Osteocyte (in vitro differentiated cells): ENCODE data around the gene MKRN2OS. TPM values are rescaled to one million over a fixed set of nuclear protein-coding genes. Genes with fewer than 3 reads are reported as not detected.

ENCODE experiments used
- DNase-seq: peaks from one replicate; pipeline ENCODE4 v3.0.0; 2021; ENCODE audit warnings: mixed read lengths; ENCODE audit not compliant: unreplicated experiment; ENCODE audit errors: extremely low spot score
- H3K27ac Mint-ChIP-seq: one replicate; pipeline ENCODE4 v1.8.0; 2021; ENCODE audit warnings: mild to moderate bottlenecking, mixed read lengths; ENCODE audit not compliant: unreplicated experiment
- H3K27me3 Mint-ChIP-seq: one replicate; pipeline ENCODE4 v1.8.0; 2021; ENCODE audit warnings: mixed read lengths; ENCODE audit not compliant: unreplicated experiment
- H3K36me3 Mint-ChIP-seq: one replicate; pipeline ENCODE4 v1.8.0; 2021; ENCODE audit warnings: mixed read lengths; ENCODE audit not compliant: unreplicated experiment
- H3K4me1 Mint-ChIP-seq: one replicate; pipeline ENCODE4 v1.8.0; 2021; ENCODE audit warnings: mixed read lengths; ENCODE audit not compliant: unreplicated experiment
- H3K4me3 Mint-ChIP-seq: one replicate; pipeline ENCODE4 v1.8.0; 2021; ENCODE audit warnings: mild to moderate bottlenecking, moderate library complexity, mixed read lengths; ENCODE audit not compliant: unreplicated experiment
- H3K9me3 Mint-ChIP-seq: one replicate; pipeline ENCODE4 v1.8.0; 2021; ENCODE audit warnings: mixed read lengths; ENCODE audit not compliant: unreplicated experiment
- total RNA-seq: library from RNA; stranded (reverse); gene quantifications from 2 replicates; pipeline ENCODE4 v1.2.1, GENCODE V29; 2021
- TF ChIP-seq, protein P1 (sequence below): fragments of 200-600 bp; sonication (generic); IDR thresholded peaks from 2 replicates; pipeline ENCODE4 v1.5.0; 2021; ENCODE audit warnings: antibody characterized with exemption, mild to moderate bottlenecking, moderate library complexity

MKRN2OS gene
- total RNA-seq, 1 donor from 2014 or later, result not detected

DNA sequence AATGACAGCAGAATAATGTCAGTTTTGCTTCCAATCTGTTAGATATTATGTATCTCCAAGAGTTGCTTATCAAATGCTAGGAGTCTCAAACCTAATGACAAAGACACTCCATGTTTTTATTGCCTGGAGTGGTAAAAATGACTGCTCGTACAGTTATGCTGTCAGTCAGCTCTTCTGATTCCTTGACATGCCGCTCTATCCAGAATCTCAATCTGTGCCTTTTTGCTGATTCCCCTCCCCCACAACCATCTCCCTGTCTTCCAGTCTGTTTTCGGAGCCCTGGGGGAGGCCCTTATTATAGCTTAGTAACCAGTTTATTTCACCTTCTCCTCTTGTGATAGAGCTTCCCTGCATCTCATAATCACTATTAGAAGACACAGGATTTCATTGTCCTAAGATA lies 14.2 kb upstream of the MKRN2OS start:
- Mint-ChIP-seq H3K36me3 (no peaks in the 10 kb centered on the region), H3K4me3 (no peak overlapping the region), H3K27me3 (no peaks in the 10 kb centered on the region), H3K4me1 (peaks cover 50% of the 10 kb centered on the region), H3K27ac (no peak overlapping the region), H3K9me3 (no peaks in the 10 kb centered on the region)
- TF ChIP-seq, protein P1, sequence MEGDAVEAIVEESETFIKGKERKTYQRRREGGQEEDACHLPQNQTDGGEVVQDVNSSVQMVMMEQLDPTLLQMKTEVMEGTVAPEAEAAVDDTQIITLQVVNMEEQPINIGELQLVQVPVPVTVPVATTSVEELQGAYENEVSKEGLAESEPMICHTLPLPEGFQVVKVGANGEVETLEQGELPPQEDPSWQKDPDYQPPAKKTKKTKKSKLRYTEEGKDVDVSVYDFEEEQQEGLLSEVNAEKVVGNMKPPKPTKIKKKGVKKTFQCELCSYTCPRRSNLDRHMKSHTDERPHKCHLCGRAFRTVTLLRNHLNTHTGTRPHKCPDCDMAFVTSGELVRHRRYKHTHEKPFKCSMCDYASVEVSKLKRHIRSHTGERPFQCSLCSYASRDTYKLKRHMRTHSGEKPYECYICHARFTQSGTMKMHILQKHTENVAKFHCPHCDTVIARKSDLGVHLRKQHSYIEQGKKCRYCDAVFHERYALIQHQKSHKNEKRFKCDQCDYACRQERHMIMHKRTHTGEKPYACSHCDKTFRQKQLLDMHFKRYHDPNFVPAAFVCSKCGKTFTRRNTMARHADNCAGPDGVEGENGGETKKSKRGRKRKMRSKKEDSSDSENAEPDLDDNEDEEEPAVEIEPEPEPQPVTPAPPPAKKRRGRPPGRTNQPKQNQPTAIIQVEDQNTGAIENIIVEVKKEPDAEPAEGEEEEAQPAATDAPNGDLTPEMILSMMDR, result no peak
- no peak for DNase-seq

DNA sequence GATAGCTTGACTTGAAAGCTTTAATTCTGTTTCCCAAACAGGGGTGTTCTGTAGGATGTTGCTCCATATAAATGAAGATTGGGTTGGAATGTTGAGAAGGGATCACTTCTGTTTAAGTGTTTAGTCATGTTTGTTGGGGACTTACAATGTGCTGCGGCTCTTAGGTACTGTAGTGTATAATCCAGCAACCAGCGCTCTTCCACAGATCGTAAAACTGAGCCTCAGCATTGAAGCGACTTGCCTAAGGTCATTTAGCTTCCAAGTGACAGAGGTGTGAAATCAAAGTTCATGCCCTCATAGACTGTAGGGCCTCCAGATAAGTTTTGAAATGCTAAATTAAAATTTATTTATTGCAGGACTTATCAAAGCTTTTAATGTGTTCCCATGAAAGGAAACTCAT lies 13.4 kb upstream of the MKRN2OS start:
- no peaks in the 10 kb centered on the region for H3K36me3 Mint-ChIP-seq
- TF ChIP-seq, protein P1, result no peak
- DNase-seq, result no peak
- peak overlapping the region; percentile 90 for H3K4me3 Mint-ChIP-seq
- H3K27ac Mint-ChIP-seq, result peak overlapping the region; percentile 91
- H3K27me3 Mint-ChIP-seq, result peaks cover under 1% of the 10 kb centered on the region
- H3K9me3 Mint-ChIP-seq, result no peaks in the 10 kb centered on the region
- H3K4me1 Mint-ChIP-seq, result peaks cover 46% of the 10 kb centered on the region

DNA sequence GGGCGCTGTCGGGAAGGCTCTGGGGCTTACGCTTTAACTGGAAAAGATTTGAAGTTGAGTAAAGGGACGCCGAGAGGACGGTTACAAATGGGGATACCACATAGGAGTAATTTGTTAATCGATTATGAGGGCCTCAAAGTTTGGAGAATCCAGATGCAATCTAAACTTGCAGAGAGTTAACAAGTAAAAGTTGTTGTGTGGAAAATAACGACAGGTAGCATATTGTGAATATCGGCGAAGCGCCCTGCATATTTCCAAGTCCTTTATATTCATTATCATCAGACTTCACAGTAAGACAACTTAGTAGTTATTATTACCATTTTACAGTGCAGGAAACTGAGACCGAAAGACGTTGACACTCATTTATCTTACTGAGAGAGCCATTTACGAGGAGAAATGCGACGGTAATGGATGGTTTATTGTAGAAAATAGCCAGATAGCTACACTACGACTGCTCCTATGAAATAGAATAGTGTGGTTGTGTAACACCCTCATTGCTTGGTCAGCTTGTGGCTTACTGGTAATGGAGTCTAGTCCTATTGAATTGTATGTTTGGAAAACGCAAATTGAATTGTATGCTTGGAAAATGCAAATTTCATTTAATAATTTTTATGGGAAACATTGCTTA lies 12.3 kb upstream of the MKRN2OS start:
- Mint-ChIP-seq H3K36me3 (no peaks in the 10 kb centered on the region), H3K4me3 (peak overlapping the region; percentile 90), H3K27me3 (peaks cover 7% of the 10 kb centered on the region), H3K9me3 (no peaks in the 10 kb centered on the region), H3K4me1 (peaks cover 39% of the 10 kb centered on the region), H3K27ac (peak overlapping the region; percentile 91)
- TF ChIP-seq, protein P1, result no peak
- no peak for DNase-seq

DNA sequence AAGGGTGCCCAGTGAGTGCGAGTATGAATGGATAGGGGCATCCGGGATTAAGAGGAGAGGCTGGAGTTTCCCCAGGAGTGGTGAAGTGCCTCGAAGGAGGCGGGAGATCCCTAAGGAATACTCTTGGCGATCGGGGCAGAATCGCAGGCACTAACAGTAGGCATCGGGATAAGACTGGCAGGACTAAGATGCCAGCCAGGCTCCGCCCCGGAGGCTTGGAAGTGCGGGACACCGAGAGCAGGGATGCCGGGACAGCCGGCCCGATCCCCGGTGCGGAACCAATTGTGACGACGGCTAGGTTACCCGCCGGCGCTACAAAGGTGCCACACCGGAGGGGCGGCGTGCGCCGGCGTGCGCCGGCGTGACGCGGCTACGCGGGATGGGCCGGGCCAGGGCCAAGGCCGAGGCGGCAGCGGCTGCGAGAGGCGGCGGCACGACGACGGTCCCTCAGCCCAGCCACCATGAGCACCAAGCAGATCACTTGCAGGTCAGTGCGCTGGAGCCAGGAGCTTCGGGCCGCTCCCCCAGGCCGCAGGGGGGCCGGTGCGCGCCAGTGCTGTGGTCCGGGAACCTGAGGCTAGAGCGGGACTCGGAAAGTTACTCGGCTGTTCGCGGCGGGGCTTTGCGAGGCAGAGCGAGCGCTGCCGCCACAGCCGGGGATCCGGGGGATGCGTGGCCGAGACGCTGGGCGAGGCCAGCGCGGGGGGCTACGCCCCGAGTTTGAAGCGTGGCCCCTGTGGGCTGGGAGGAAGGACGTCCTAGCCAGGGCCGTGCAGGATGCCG lies 11.6 kb upstream of the MKRN2OS start, which contains the start of gene MKRN2:
Gene MKRN2 (plus strand): TSS at position 398 of the 783 bp plus-strand sequence. CDS start 64 bp downstream, at position 462.
- DNase-seq, result peak; percentile 95
- peaks cover 7% of the 10 kb centered on the region for H3K27me3 Mint-ChIP-seq
- peak within 1 kb of the TSS; percentile 90 for H3K4me3 Mint-ChIP-seq
- TF ChIP-seq, protein P1, result no peak
- no peaks in the 10 kb centered on the region for H3K36me3 Mint-ChIP-seq
- peak within 1 kb of the TSS; percentile 91 for H3K27ac Mint-ChIP-seq
- peaks cover 35% of the 10 kb centered on the region for H3K4me1 Mint-ChIP-seq
- no peaks in the 10 kb centered on the region for H3K9me3 Mint-ChIP-seq

DNA sequence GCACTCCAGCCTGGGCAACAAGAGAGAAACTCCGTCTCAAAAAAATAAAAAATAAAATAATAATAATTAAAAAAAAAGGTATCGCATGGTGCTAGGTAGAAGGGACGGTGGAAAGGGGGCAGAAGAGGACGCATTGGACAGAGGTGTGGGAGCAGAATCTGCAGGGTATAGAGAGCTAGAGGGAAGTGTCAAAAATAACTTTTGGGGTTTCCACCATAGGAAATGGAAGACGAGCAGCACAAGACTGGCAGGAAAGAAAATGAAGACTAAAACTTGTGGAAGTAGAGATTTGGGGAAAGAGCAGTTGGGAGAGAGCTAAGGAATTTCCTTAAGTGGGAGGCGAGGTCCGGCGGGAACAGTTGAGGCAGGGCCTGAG lies 11.0 kb upstream of the MKRN2OS start:
- H3K9me3 Mint-ChIP-seq, result no peaks in the 10 kb centered on the region
- DNase-seq, result no peak
- no peaks in the 10 kb centered on the region for H3K36me3 Mint-ChIP-seq
- peak overlapping the region; percentile 90 for H3K4me3 Mint-ChIP-seq
- H3K27ac Mint-ChIP-seq, result peak overlapping the region; percentile 89
- TF ChIP-seq, protein P1, result no peak
- H3K4me1 Mint-ChIP-seq, result peaks cover 34% of the 10 kb centered on the region
- peaks cover 7% of the 10 kb centered on the region for H3K27me3 Mint-ChIP-seq
